Heart right ventricle (tissue), 16 donors: ENCODE measurements around the gene ANKRD39. TPM values are rescaled to one million over a fixed set of nuclear protein-coding genes. Genes with fewer than 3 reads are reported as not detected.

ENCODE experiments used
- ATAC-seq, 8 donors: fragments of 200-7000 bp; cut with Tn5 transposase; one replicate each; pipeline ENCODE4 v1.9.1; 2020; ENCODE audit warnings: mild to moderate bottlenecking in 8 of 8, moderate library complexity in 8 of 8, moderate number of reproducible peaks in 1 of 8
- DNase-seq, 2 donors: peaks; one replicate each; pipeline ENCODE4 v3.0.0-alpha.2; 2020
- H3K27ac ChIP-seq, 10 donors: fragments of 200-600 bp; sonication (generic) in 2 of 10; one replicate each; pipeline versions ENCODE4 v1.5.0 to v1.8.0; 2020 to 2022; ENCODE audit warnings: mild to moderate bottlenecking in 3 of 10
- H3K27me3 ChIP-seq, 7 donors: fragments of 200-600 bp; one replicate each; pipeline ENCODE4 v1.8.0; 2021 to 2022; ENCODE audit warnings: mild to moderate bottlenecking in 2 of 7
- H3K36me3 ChIP-seq, 9 donors: fragments of 200-600 bp; sonication (generic) in 1 of 9; one replicate each; pipeline versions ENCODE4 v1.5.0 to v1.8.0; 2020 to 2022; ENCODE audit warnings: mild to moderate bottlenecking in 2 of 9
- H3K4me1 ChIP-seq, 9 donors: fragments of 200-600 bp; sonication (generic) in 1 of 9; one replicate each; pipeline versions ENCODE4 v1.5.0 to v1.8.0; 2020 to 2022; ENCODE audit warnings: mild to moderate bottlenecking in 4 of 9
- H3K4me3 ChIP-seq, 10 donors: fragments of 200-600 bp; sonication (generic) in 2 of 10; one replicate each; pipeline versions ENCODE4 v1.5.0 to v1.8.0; 2020 to 2022; ENCODE audit warnings: mild to moderate bottlenecking in 7 of 10, moderate library complexity in 2 of 10
- H3K9me3 ChIP-seq, 11 donors: fragments of 200-600 bp in 10 of 11; sonication (generic) in 2 of 11; one replicate each; pipeline versions ENCODE4 v1.5.0 to v1.8.0; 2013 to 2022; ENCODE audit warnings: mild to moderate bottlenecking in 2 of 11, control low read depth in 1 of 11, moderate library complexity in 1 of 11
- WGBS, 2 donors: extraction: QIAGEN DNeasy Blood & Tissue Kit; methylation state at CpG; one replicate each; pipeline ENCODE4 v1.1.7; 2013; ENCODE audit warnings: inconsistent platforms in 1 of 2; 5-methylcytosine and 5-hydroxymethylcytosine counted together
- intact Hi-C, 10 donors: fragments of 100-400 bp; cut with DNase I; formaldehyde crosslinking; loops; one replicate each; pipeline versions ENCODE4 v1.11.1 to v1.14.2; 2022
- polyA plus RNA-seq, 2 donors: library from polyadenylated mRNA; stranded (reverse); fragments of 200-250 nt; gene quantifications; one replicate each; pipeline ENCODE4 v1.2.3, GENCODE V29; 2013
- total RNA-seq, 10 donors: library from RNA; stranded (reverse); fragmentation: NEBNext Ultra II Directional in 3 of 10; extraction: Animal tissue kit (Norgen Biotek cat#: 25700) in 3 of 10; gene quantifications; one replicate each; pipeline versions ENCODE4 v1.2.1 to v1.2.4, GENCODE V29; 2021 to 2023
- TF ChIP-seq, protein P1 (sequence below), 9 donors: fragments of 200-600 bp; sonication (generic) in 2 of 9; IDR thresholded peaks; one replicate each; pipeline versions ENCODE4 v1.5.0 to v1.8.0; 2021 to 2022; ENCODE audit warnings: antibody characterized with exemption in 9 of 9, mild to moderate bottlenecking in 5 of 9, moderate library complexity in 1 of 9
- donor health status: Arrhythmogenic right ventricular cardiomyopathy.
- donor health status: ischemic (EF 13 %, LVEDD 7.1; RV severe dilation, severe dysfunction).
- donor health status: healthy with polysubstance abuse.
- donor health status: DM: no; HTN: yes; CAD: no.
- donor health status: DM: no; HTN: no; CAD: no.
- donor health status: ischemic (EF 25% LVEDD 6.9; RV normal size, moderate dysfunction).
- donor health status: ischemic (EF 25% LVEDD 5.7; RV mildly dilated, moderate dysfunction).
- donor health status: healthy.
- donor health status: DM: yes; HTN: yes; CAD: no.
- donor health status: Ischemic cardiomyopathy.
- donor health status: ischemic (EF 35%, LVEDD 5.7; RV mildly dilated, moderate dysfunction).
- donor health status: nonischemic (EF 11% LVEDD 7.7; RV severe dilation, severe dysfunction).
- donor health status: DM: yes; HTN: yes; CAD: no.
- donor health status: PGD.
- donor health status: ischemic (EF 29% LVEDD 5.4; RV normal size, mild dysfunction).
- donor health status: nonischemic (EF 23%, LVEDD 6.1; RV moderate dilation, normal function).

ANKRD39 gene
- total and polyA plus RNA-seq, 12 donors = 14.2 to 26.5 (median 16.4) TPM

DNA sequence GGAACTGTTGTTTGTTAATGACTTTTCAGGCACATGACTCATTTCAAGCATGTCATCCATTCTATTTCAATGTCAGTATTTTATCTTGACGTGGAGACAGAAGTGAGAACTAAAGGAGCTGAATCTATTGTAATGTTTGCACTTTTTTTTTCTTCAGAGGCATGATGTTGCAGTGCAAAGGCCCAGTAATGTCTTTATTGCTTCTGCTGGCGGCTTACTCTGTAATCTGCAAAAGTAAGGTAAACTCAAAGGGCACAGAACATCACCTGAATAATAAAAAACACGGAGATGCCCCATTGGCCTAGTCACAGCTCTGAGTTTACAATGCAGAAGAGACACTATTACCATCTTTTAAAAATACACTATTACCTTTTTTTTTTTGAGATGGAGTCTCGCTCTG is 44.2 kb downstream of the ANKRD39 start:
- H3K36me3 ChIP-seq = peaks cover 0 to 32% (median 0%) of the 10 kb centered on the region in 9 donors
- 88 to 91% methylated on average over 4 of the region's 4 CpGs for WGBS, 2 donors
- intact Hi-C loops = loop anchor here in 1 of 10 donors (10.0 kb wide), 1 partner anchor 179 kb away; the partner anchor contains the start of gene KANSL3
- TF ChIP-seq, protein P1, sequence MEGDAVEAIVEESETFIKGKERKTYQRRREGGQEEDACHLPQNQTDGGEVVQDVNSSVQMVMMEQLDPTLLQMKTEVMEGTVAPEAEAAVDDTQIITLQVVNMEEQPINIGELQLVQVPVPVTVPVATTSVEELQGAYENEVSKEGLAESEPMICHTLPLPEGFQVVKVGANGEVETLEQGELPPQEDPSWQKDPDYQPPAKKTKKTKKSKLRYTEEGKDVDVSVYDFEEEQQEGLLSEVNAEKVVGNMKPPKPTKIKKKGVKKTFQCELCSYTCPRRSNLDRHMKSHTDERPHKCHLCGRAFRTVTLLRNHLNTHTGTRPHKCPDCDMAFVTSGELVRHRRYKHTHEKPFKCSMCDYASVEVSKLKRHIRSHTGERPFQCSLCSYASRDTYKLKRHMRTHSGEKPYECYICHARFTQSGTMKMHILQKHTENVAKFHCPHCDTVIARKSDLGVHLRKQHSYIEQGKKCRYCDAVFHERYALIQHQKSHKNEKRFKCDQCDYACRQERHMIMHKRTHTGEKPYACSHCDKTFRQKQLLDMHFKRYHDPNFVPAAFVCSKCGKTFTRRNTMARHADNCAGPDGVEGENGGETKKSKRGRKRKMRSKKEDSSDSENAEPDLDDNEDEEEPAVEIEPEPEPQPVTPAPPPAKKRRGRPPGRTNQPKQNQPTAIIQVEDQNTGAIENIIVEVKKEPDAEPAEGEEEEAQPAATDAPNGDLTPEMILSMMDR (IDR thresholded peaks at IDR 0.05) = no peak
- no peaks in the 10 kb centered on the region for H3K27me3 ChIP-seq
- no peak overlapping the region for H3K4me3 ChIP-seq
- H3K27ac ChIP-seq = peak overlapping the region in 1 of 10 donors; percentile 2
- ATAC-seq (no peak), DNase-seq (no peak)
- H3K9me3 ChIP-seq = no peaks in the 10 kb centered on the region
- peaks cover 18 to 71% (median 53%) of the 10 kb centered on the region in 9 donors for H3K4me1 ChIP-seq

DNA sequence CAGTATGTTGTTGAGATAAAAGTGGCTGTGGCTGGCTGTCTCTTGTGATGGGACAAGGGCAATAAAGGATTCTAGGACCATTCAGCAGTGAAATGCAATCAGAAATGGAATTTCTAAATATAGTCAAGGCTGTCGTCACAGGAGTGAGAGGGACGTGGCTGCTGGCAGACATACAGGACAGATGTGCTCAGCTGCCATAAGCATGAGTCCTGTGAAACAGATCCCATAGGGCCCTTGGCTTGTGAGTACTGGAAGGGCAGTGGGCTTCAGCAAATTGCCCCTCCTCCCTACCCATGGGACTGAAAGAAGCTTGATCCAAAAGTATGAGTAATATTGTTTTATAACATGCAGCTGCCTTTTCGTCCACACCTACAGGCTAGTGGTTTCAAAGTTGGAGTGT is 45.9 kb downstream of the ANKRD39 start:
- Histone ChIP-seq H3K27ac (peak overlapping the region in 8 of 10 donors; percentile 14 to 76 (median 66)), H3K4me3 (no peak overlapping the region), H3K4me1 (peaks cover 6 to 58% (median 37%) of the 10 kb centered on the region in 9 donors), H3K36me3 (peaks cover 0 to 34% (median 0%) of the 10 kb centered on the region in 9 donors), H3K9me3 (no peaks in the 10 kb centered on the region), H3K27me3 (no peaks in the 10 kb centered on the region)
- WGBS, 2 donors = 17 to 27% methylated on average over 3 of the region's 3 CpGs
- intact Hi-C loops = loop anchor here in 1 of 10 donors (10.0 kb wide), 1 partner anchor 177 kb away; the partner anchor contains the start of gene KANSL3
- DNase-seq (peak; percentile 69 to 88), ATAC-seq (peak; percentile 9 to 68 (median 54))
- TF ChIP-seq, protein P1 (IDR thresholded peaks at IDR 0.05) = no peak

DNA sequence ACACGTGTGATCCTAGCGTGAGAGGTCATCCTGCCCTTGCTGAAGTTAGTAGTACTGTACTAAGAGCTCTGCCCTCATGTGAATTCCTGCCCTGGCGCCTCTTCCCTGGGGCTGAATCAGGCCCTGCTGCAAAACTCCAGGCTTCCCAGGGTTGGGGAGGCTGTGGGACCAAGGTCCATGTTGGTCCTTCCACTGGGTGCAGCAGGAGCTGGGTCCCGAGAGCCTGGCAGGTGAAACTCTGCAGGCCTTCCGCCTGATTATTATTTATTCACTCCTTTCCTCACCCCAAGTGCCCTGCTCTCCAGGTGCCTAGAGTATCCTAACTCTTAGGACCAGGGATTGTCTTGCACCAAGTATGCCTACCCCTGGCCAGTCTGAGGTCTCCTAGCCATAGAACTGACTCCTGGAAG is 47.0 kb downstream of the ANKRD39 start:
- H3K27me3 ChIP-seq = no peaks in the 10 kb centered on the region
- peaks cover 6 to 58% (median 37%) of the 10 kb centered on the region in 9 donors for H3K4me1 ChIP-seq
- peaks cover 0 to 40% (median 0%) of the 10 kb centered on the region in 9 donors for H3K36me3 ChIP-seq
- no peak for ATAC-seq
- intact Hi-C loops = loop anchor here in 1 of 10 donors (10.0 kb wide), 1 partner anchor 176 kb away; the partner anchor contains the start of gene KANSL3
- TF ChIP-seq, protein P1 (IDR thresholded peaks at IDR 0.05) = no peak
- DNase-seq = no peak
- no peak overlapping the region for H3K4me3 ChIP-seq
- WGBS, 2 donors = 70 to 82% methylated on average over 5 of the region's 5 CpGs
- H3K9me3 ChIP-seq = no peaks in the 10 kb centered on the region
- H3K27ac ChIP-seq = peak overlapping the region in 8 of 10 donors; percentile 1 to 76 (median 62)

DNA sequence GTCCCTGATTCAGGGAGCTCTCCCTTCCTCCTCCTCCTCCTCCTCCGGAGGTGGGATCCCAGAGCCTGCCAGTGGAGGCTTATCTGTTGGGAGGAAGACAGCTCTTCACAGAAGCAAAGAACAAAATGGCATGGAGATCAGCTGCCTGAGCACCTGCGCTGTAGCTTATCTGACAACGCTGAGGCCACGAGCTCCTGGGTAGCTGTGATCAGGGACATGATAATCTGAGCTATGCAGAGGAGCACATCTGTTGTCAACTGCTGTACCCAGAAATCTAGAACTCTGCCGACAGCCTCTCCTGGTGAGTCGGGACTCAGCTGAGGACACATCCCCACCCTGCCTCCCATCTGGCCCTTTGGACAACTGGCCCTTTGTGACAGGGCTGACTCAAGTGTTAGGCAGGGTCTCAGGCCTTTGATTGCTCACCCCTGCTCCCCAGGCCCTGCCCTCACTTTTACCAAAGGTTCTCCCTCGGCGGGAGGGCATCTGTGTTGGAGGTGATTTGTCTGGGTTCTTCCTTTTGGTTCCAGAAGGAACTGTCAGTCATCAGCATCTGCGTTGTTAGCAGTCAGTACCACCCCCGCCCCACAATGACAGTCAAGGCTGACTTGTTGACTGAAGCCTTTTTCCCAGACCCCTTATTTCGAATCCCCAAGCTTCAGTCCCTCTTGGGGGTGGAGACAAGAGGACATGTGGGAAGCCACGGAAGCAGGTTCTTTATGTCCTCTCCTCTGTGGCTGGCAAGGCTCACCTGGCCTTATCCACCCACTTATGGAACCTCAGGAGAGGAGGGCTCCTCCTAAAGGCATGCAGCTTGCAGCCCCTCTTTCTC is 47.6 kb downstream of the ANKRD39 start:
- no peaks in the 10 kb centered on the region for H3K9me3 ChIP-seq
- WGBS, 2 donors = 68 to 74% methylated on average over 12 of the region's 12 CpGs
- ATAC-seq = no peak
- H3K4me3 ChIP-seq = no peak overlapping the region
- peaks cover 0 to 40% (median 0%) of the 10 kb centered on the region in 9 donors for H3K36me3 ChIP-seq
- H3K27ac ChIP-seq = peak overlapping the region in 6 of 10 donors; percentile 47 to 76 (median 74)
- peaks cover 3 to 55% (median 37%) of the 10 kb centered on the region in 9 donors for H3K4me1 ChIP-seq
- H3K27me3 ChIP-seq = no peaks in the 10 kb centered on the region
- DNase-seq = no peak
- TF ChIP-seq, protein P1 (IDR thresholded peaks at IDR 0.05) = no peak
- intact Hi-C loops = loop anchor here in 1 of 10 donors (10.0 kb wide), 1 partner anchor 175 kb away; the partner anchor contains the start of gene KANSL3
